ENCODE data around the gene VWCE. TPM values are rescaled to one million over a fixed set of nuclear protein-coding genes. Genes with fewer than 3 reads are reported as not detected.

The VWCE gene
- total RNA-seq, 1 experiment from 2014 or later = 2.5 TPM

GRCh38 chr11:61331651-61332050 is 36.5 kb upstream of the VWCE start:
- RAD21 ChIA-PET (ENCODE audit: low non-redundant PET in 1 of 2, low total read pairs in 2 of 2, uncharacterized antibody in 2 of 2, unreplicated experiment in 2 of 2) = no interaction called here
- Histone ChIP-seq H3K4me3 (replicated peaks in 1 of 2; ENCODE audit: low read depth in 1 of 2, low read length in 2 of 2) (peak overlapping the region; percentile 85 to 97), H3K9me2 (ENCODE audit: insufficient read depth) (no peaks in the 10 kb centered on the region), H3K9me3 (ENCODE audit: control insufficient read depth in 1 of 2, insufficient read depth in 1 of 2, low read depth in 1 of 2, low read length in 2 of 2) (no peaks in the 10 kb centered on the region), H3K27ac (ENCODE audit: low read depth, low read length) (no peak overlapping the region), H3K27me3 (ENCODE audit: insufficient read depth, low read length) (no peaks in the 10 kb centered on the region), H4K20me1 (ENCODE audit: insufficient read depth) (no peaks in the 10 kb centered on the region), H3K4me2 (ENCODE audit: low read length) (peak overlapping the region; percentile 93), H3K79me2 (ENCODE audit: insufficient read depth, low read length) (peaks cover 87% of the 10 kb centered on the region), H3K36me3 (ENCODE audit: control insufficient read depth in 1 of 2, insufficient read depth in 2 of 2, low read length in 2 of 2) (peaks cover 23 to 27% of the 10 kb centered on the region in 2 experiments), H3K4me1 (ENCODE audit: control insufficient read depth in 1 of 2, insufficient read depth in 2 of 2, low read length in 2 of 2) (peaks cover 28 to 46% of the 10 kb centered on the region in 2 experiments), H3K9ac (ENCODE audit: low read length) (peak overlapping the region; percentile 97), H2AFZ (ENCODE audit: low read depth, low read length, poor library complexity, severe bottlenecking) (no peak overlapping the region)
- CTCF ChIA-PET = no interaction called here
- DNase-seq (ENCODE audit: low read depth, low spot score) (no peak), ATAC-seq (no peak)
- BruUV-seq (replicated peaks) = no TSS peak
- intact Hi-C loops (cut with micrococcal nuclease) = loop anchor here (2.0 kb wide), 1 partner anchor 61 kb away; the partner anchor contains the start of gene TMEM216
- POLR2A ChIA-PET = interaction anchor here (0.9 kb wide), 1 partner anchor 54 kb away, joined by 3 read pairs; no protein-coding TSS in a partner anchor
- TF ChIP-seq ZFX (IDR thresholded peaks at IDR 0.05) (no peak), POLR2A (IDR thresholded peaks at IDR 0.05; ENCODE audit: borderline replicate concordance, extremely low read depth, insufficient read depth, insufficient read length) (no peak), SIN3A (IDR thresholded peaks at IDR 0.05; ENCODE audit: low read depth) (no peak), RAD21 (IDR thresholded peaks at IDR 0.05; ENCODE audit: low read depth) (no peak), JUND (IDR thresholded peaks at IDR 0.05) (no peak)

- ChIA-PET CTCF (no interaction called here), POLR2A (no interaction called here)
These were observed 34.8 kb upstream of the VWCE start for GRCh38 chr11:61329871-61330270.

More at GRCh38 chr11:61329871-61330270, 34.8 kb upstream of the VWCE start:
- peaks cover 20 to 28% of the 10 kb centered on the region in 2 experiments for H3K4me1 ChIP-seq (ENCODE audit: control insufficient read depth in 1 of 2, insufficient read depth in 2 of 2, low read length in 2 of 2)
- peaks cover 30 to 37% of the 10 kb centered on the region in 2 experiments for H3K36me3 ChIP-seq (ENCODE audit: control insufficient read depth in 1 of 2, insufficient read depth in 2 of 2, low read length in 2 of 2)
- no peak overlapping the region for H2AFZ ChIP-seq (ENCODE audit: low read depth, low read length, poor library complexity, severe bottlenecking)
- no peak overlapping the region for H3K27ac ChIP-seq (ENCODE audit: low read depth, low read length)
- H3K79me2 ChIP-seq (ENCODE audit: insufficient read depth, low read length) = peaks cover 98% of the 10 kb centered on the region
- H3K4me3 ChIP-seq (replicated peaks in 1 of 2; ENCODE audit: low read depth in 1 of 2, low read length in 2 of 2) = no peak overlapping the region
- no TSS peak for BruUV-seq (replicated peaks)
- TF ChIP-seq FOSL1 (IDR thresholded peaks at IDR 0.05; ENCODE audit: low read depth) (no peak), SIN3A (IDR thresholded peaks at IDR 0.05; ENCODE audit: low read depth) (no peak), YY1 (IDR thresholded peaks at IDR 0.05; ENCODE audit: extremely low read depth, insufficient replicate concordance, low read depth, low read length) (no peak), SP1 (IDR thresholded peaks at IDR 0.05; ENCODE audit: low read depth) (no peak), EZH2 (IDR thresholded peaks at IDR 0.05) (no peak), JUND (IDR thresholded peaks at IDR 0.05) (no peak), POLR2AphosphoS5 (IDR thresholded peaks at IDR 0.05; ENCODE audit: low read depth, low read length) (no peak), CBX3 (IDR thresholded peaks at IDR 0.05; ENCODE audit: low read depth) (no peak)
- intact Hi-C loops (cut with micrococcal nuclease) = no loop called here
- no peaks in the 10 kb centered on the region; the same call in 1 of the 2 replicates for H4K20me1 ChIP-seq (ENCODE audit: insufficient read depth)
- no peak overlapping the region for H3K4me2 ChIP-seq (ENCODE audit: low read length)
- no peaks in the 10 kb centered on the region for H3K9me3 ChIP-seq (ENCODE audit: control insufficient read depth in 1 of 2, insufficient read depth in 1 of 2, low read depth in 1 of 2, low read length in 2 of 2)
- H3K9me2 ChIP-seq (ENCODE audit: insufficient read depth) = no peaks in the 10 kb centered on the region
- RAD21 ChIA-PET (ENCODE audit: low non-redundant PET in 1 of 2, low total read pairs in 2 of 2, uncharacterized antibody in 2 of 2, unreplicated experiment in 2 of 2) = no interaction called here
- no peak overlapping the region for H3K9ac ChIP-seq (ENCODE audit: low read length)
- H3K27me3 ChIP-seq (ENCODE audit: insufficient read depth, low read length) = no peaks in the 10 kb centered on the region
- ATAC-seq = no peak
- DNase-seq (ENCODE audit: low read depth, low spot score) = no peak
